Muscle layer of duodenum (tissue), 2 donors: ENCODE results near the gene SUGT1.
"Not testable (repeated sequence)": the region's sequence is repeated elsewhere in the genome, so short reads cannot be mapped to it uniquely, and the experiment has no call there.

Experiments
- H3K27ac ChIP-seq: one replicate; pipeline ENCODE4 v1.7.0; 2013; ENCODE audit warnings: mild to moderate bottlenecking, low read length
- H3K27me3 ChIP-seq: one replicate; pipeline ENCODE4 v1.7.0; 2013; ENCODE audit warnings: low read depth, mild to moderate bottlenecking, control low read depth, low read length
- H3K36me3 ChIP-seq, 2 donors: one replicate each; pipeline ENCODE4 v1.7.0; 2013; ENCODE audit warnings: low read length in 2 of 2, control low read depth in 1 of 2, mild to moderate bottlenecking in 1 of 2; ENCODE audit not compliant: insufficient read depth in 2 of 2, control insufficient read depth in 1 of 2
- H3K4me1 ChIP-seq, 2 donors: one replicate each; pipeline ENCODE4 v1.7.0; 2013; ENCODE audit warnings: low read length in 2 of 2, mild to moderate bottlenecking in 2 of 2, control low read depth in 1 of 2, moderate library complexity in 1 of 2; ENCODE audit not compliant: insufficient read depth in 2 of 2, control insufficient read depth in 1 of 2
- H3K4me3 ChIP-seq, 2 donors: one replicate each; pipeline ENCODE4 v1.7.0; 2013; ENCODE audit warnings: low read length in 2 of 2, low read depth in 1 of 2, mild to moderate bottlenecking in 1 of 2
- H3K9me3 ChIP-seq, 2 donors: one replicate each; pipeline ENCODE4 v1.7.0; 2013; ENCODE audit warnings: low read length in 2 of 2, control low read depth in 1 of 2, mild to moderate bottlenecking in 1 of 2; ENCODE audit not compliant: control insufficient read depth in 1 of 2
- donor health status: healthy.

Gene SUGT1

GRCh38 chr13:52670726-52671125 is 18.1 kb downstream of the SUGT1 start:
- Histone ChIP-seq H3K9me3 (no peaks in the 10 kb centered on the region), H3K4me1 (no peaks in the 10 kb centered on the region), H3K36me3 (peaks cover 19 to 29% of the 10 kb centered on the region in 2 donors), H3K27ac (no peak overlapping the region), H3K27me3 (no peaks in the 10 kb centered on the region), H3K4me3 (no peak overlapping the region)

GRCh38 chr13:52673465-52673864 is 20.8 kb downstream of the SUGT1 start:
- peaks cover 15 to 18% of the 10 kb centered on the region in 2 donors for H3K36me3 ChIP-seq
- no peaks in the 10 kb centered on the region for H3K27me3 ChIP-seq
- no peak overlapping the region for H3K27ac ChIP-seq
- no peaks in the 10 kb centered on the region for H3K4me1 ChIP-seq
- H3K4me3 ChIP-seq, result no peak overlapping the region
- H3K9me3 ChIP-seq, result no peaks in the 10 kb centered on the region

GRCh38 chr13:52677823-52678222 is 25.2 kb downstream of the SUGT1 start:
- Histone ChIP-seq H3K9me3 (no peaks in the 10 kb centered on the region), H3K27ac (no peak overlapping the region), H3K4me1 (no peaks in the 10 kb centered on the region), H3K27me3 (no peaks in the 10 kb centered on the region), H3K36me3 (peaks cover 24 to 47% of the 10 kb centered on the region in 2 donors), H3K4me3 (no peak overlapping the region)

DNA sequence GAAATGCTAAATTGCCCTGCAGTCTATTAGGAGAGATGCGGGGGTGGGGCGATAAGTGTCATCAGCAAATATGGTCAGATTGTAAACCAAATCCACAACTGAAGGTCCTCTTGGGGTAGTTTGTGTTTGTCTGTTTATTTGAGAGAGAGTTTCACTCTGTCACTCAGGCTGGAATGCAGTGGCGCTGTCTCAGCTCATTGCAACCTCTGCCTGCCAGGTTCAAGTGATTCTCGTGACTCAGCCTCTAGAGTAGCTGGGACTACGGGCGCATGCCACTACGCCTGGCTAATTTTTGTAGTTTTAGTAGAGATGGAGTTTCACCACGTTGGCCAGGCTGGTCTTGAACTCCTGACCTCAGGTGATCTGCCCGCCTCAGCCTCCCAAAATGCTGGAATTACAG is 33.2 kb downstream of the SUGT1 start:
- not testable (repeated sequence) for H3K4me3 ChIP-seq, H3K27me3 ChIP-seq, H3K27ac ChIP-seq, H3K9me3 ChIP-seq, H3K4me1 ChIP-seq
- peaks cover 27 to 53% of the 10 kb centered on the region in 2 donors for H3K36me3 ChIP-seq

GRCh38 chr13:52686376-52686775 is 33.7 kb downstream of the SUGT1 start:
- Histone ChIP-seq H3K4me1 (no peaks in the 10 kb centered on the region), H3K9me3 (no peaks in the 10 kb centered on the region), H3K27me3 (no peaks in the 10 kb centered on the region), H3K36me3 (peaks cover 27 to 47% of the 10 kb centered on the region in 2 donors), H3K27ac (no peak overlapping the region), H3K4me3 (no peak overlapping the region)

DNA sequence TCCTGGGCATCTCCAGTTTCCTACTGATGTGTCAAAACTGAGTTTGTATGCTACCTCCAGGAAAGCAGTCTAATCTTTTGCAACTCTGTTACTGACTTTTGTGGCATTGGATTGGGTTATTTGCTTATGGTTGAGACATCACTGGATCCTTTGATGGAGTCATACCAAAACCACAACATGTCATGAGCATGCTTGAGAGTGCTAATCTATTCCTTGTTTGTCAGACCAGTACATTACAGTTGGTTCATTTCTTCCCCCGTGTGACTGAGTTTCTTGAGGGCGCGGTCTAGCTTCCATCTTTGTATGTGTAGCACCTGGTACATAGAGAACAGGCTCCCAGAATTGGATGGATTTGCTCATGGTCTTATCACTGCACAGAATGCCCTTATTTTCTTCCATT is 43.2 kb downstream of the SUGT1 start:
- Histone ChIP-seq H3K4me1 (no peaks in the 10 kb centered on the region), H3K27ac (no peak overlapping the region), H3K27me3 (no peaks in the 10 kb centered on the region), H3K36me3 (peaks cover 6 to 10% of the 10 kb centered on the region in 2 donors), H3K9me3 (no peaks in the 10 kb centered on the region), H3K4me3 (no peak overlapping the region)

DNA sequence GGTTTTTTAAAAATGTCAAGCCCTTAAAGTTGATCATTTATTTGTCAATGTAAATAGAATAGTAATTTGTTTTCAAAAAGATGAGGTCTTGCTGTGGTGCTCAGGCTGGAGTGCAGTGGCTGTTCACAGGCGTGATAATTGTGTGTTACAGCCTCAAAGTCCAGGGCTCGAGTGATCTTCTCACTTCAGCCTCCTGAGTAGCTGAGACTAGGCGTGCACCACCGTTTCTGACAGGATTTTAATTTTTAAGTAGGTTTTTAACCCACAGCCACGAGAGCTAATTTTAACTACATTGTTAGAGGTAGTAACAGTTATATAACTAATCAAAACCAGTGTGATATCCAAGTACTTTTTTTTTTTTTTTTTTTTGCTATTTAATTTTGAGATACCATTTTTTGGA is 43.9 kb downstream of the SUGT1 start:
- Histone ChIP-seq H3K4me1 (no peaks in the 10 kb centered on the region), H3K27me3 (no peaks in the 10 kb centered on the region), H3K9me3 (no peaks in the 10 kb centered on the region), H3K27ac (no peak overlapping the region), H3K4me3 (no peak overlapping the region), H3K36me3 (peaks cover 6 to 10% of the 10 kb centered on the region in 2 donors)

DNA sequence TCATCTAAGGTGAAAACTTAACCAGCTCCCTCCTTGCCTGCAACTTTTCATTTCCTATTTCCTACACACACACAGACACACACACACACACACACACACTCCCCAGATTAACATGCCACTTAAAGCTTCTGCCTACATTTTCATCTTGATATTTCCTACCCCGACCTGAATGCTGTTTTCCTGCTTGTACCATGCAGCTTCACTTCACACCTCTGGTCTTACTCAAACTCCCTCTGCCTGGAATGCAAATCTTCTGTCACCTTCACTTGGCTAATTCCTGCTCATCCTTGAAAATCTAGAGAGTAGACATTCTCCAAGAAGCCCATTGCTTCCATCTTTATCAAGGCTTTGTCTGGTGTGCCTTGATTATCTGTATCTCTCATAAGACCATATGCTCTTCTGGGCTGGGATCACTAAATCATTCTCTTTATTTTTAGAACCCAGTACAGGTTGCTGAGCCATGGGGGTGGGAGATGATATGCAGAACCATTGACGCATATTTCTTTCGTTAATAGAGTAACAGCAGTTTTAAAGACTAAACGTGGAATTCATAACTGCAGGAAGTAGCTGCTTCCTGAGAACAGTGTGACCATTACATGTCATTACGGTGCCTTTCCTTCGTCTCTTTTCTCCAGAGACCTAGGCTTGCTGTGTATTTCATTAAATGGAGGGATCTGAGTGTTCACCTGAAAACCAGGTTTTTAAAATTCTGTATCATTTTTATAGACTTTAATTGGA is 49.3 kb downstream of the SUGT1 start:
- Histone ChIP-seq H3K4me3 (no peak overlapping the region), H3K4me1 (no peaks in the 10 kb centered on the region), H3K36me3 (peaks cover 10 to 16% of the 10 kb centered on the region in 2 donors), H3K27me3 (no peaks in the 10 kb centered on the region), H3K9me3 (no peaks in the 10 kb centered on the region), H3K27ac (no peak overlapping the region)

GRCh38 chr13:52703482-52703881 is 50.8 kb downstream of the SUGT1 start:
- no peak overlapping the region for H3K27ac ChIP-seq
- no peaks in the 10 kb centered on the region for H3K9me3 ChIP-seq
- no peaks in the 10 kb centered on the region for H3K27me3 ChIP-seq
- peaks cover 0 to 9% of the 10 kb centered on the region in 2 donors for H3K36me3 ChIP-seq
- H3K4me1 ChIP-seq, result no peaks in the 10 kb centered on the region
- no peak overlapping the region for H3K4me3 ChIP-seq

DNA sequence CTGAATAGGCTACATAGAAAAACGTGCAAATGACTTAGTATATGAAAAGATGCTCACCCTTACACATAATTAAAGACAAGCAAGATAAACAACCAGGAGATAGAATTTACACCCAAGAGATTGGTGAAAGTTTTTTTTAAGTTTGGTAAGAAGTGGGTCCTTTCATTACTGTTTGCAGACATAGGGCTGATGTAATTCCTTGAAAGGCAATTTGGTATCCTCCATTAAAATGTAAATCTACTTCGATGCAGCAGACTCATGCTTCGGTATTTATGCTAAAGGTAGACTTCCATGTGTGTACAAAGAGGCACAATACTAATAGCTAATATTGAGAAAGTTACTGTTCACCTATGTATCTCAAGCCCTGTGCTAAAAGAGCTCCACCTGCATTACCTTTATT is 53.4 kb downstream of the SUGT1 start:
- Histone ChIP-seq H3K27ac (no peak overlapping the region), H3K36me3 (peaks cover 0 to 9% of the 10 kb centered on the region in 2 donors), H3K9me3 (no peaks in the 10 kb centered on the region), H3K27me3 (no peaks in the 10 kb centered on the region), H3K4me3 (no peak overlapping the region), H3K4me1 (no peaks in the 10 kb centered on the region)

DNA sequence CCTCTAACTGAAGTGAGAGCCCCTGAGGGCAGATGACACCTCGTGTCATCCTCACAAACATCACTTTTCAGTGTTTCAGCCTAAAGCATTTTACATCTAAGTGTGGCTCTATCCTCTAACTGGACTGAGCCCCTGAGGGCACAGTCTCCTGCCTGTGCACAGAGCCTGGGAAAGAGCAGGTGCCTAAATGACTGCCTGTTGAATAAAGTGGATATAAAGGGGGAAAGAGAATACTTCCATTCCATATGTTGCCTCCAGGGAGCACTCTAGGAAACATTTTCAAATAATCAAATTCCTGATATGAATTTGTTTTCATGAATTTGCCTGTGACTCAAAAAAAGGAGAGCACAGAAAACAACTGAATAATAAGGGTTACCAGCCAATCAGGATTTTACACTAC is 54.7 kb downstream of the SUGT1 start:
- Histone ChIP-seq H3K27ac (no peak overlapping the region), H3K4me3 (no peak overlapping the region), H3K4me1 (no peaks in the 10 kb centered on the region), H3K36me3 (peaks cover 0 to 9% of the 10 kb centered on the region in 2 donors), H3K27me3 (no peaks in the 10 kb centered on the region), H3K9me3 (no peaks in the 10 kb centered on the region)

DNA sequence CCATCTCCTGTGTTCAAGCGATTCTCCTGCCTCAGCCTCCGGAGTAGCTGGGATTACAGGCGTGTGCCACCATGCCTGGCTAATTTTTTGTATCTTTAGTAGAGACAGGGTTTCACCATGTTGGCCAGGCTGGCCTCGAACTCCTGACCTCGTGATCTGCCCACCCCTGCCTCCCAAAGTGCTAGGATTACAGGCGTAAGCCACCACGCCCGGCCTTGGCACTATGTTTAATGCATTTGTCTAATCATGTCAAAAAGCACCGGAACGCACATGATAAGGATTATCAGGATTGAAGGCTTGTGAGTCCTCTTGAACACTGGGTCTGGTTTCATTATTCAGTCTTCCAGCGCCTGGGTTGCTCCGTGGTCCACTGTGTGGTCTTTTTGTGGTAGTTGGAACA is 55.6 kb downstream of the SUGT1 start:
- not testable (repeated sequence) for H3K27me3 ChIP-seq, H3K27ac ChIP-seq, H3K4me1 ChIP-seq, H3K9me3 ChIP-seq, H3K36me3 ChIP-seq, H3K4me3 ChIP-seq
